BJ (cell line): ENCODE measurements around the gene DMD. TPM values are rescaled to one million over a fixed set of nuclear protein-coding genes. Genes with fewer than 3 reads are reported as not detected.

Experiments
- CTCF ChIA-PET: fragments of 350-600 bp; formaldehyde crosslinking; extraction: SDS; loops from one replicate; lab custom pipeline; 2021; ENCODE audit warnings: antibody characterized with exemption, inconsistent platforms; lab: Yijun Ruan, JAX
- POLR2A ChIA-PET: fragments of 300-600 bp; sonication (Branson Sonifier 250); formaldehyde crosslinking; extraction: SDS; loops from one replicate; lab custom pipeline; 2021; ENCODE audit warnings: antibody characterized with exemption; lab: Charles Lee
- DNase-seq: peaks from one replicate; pipeline ENCODE4 v3.0.0-alpha.2; 2011; ENCODE audit warnings: low read depth
- H3K27me3 ChIP-seq: 2 replicates; pipeline ENCODE4 v1.6.0; 2011; ENCODE audit warnings: low read length; ENCODE audit not compliant: control insufficient read depth, insufficient read depth
- H3K36me3 ChIP-seq: 2 replicates; pipeline ENCODE4 v1.5.1; 2011; ENCODE audit warnings: low read length; ENCODE audit not compliant: control insufficient read depth, insufficient read depth
- H3K4me3 ChIP-seq: 2 replicates; pipeline ENCODE4 v1.5.1; 2011; ENCODE audit warnings: low read depth, mild to moderate bottlenecking, control low read depth, low read length
- polyA plus RNA-seq: library from polyadenylated mRNA; depleted of rRNA; stranded (reverse); fragments of >200 nt; gene quantifications from 2 replicates; pipeline ENCODE4 v1.2.3, GENCODE V29; 2011
- TF ChIP-seq, protein P1 (sequence below): IDR thresholded peaks from 2 replicates; pipeline ENCODE4 v1.5.1; 2011; ENCODE audit warnings: low read depth, mild to moderate bottlenecking, control low read depth, inconsistent platforms, low read length, moderate library complexity; ENCODE audit not compliant: insufficient read depth

Gene DMD
- polyA plus RNA-seq, 1 experiment: 12.5 TPM

DNA sequence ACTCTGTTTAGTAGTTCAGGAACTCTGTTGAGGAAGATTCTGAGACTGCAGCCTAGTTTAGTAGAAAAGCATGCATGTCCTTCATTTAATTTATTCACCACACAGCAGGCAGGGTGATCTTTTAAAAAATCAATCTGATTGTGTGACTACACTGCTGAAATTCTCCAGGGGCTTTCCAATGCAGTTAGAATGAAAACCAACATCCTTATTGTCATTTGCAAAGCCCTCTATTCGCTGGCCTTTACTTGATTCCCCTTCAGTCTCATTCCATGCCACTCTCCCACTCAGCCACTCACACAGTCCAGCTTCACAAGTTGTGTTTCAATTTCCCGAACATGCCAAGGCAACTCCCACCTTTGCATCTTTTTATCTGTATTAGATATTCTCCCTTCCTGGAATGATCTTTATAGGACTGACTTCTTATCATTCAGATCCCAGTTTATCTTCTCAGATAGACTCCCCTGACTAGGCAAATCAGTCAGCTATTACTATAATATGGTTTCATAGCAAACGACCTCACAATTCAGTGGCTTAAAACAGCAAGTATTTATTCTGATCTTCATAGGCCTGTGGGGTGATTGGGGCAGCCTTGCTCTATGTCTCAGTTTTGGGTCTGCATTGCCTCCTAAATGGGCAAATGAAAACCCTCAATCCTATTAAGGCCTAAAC, 2118.2 kb downstream of the DMD start:
- Histone ChIP-seq H3K36me3 (no peaks in the 10 kb centered on the region), H3K27me3 (no peaks in the 10 kb centered on the region), H3K4me3 (no peak overlapping the region)
- ChIA-PET CTCF (no interaction called here), POLR2A (no interaction called here)
- no peak for DNase-seq
- TF ChIP-seq, protein P1, sequence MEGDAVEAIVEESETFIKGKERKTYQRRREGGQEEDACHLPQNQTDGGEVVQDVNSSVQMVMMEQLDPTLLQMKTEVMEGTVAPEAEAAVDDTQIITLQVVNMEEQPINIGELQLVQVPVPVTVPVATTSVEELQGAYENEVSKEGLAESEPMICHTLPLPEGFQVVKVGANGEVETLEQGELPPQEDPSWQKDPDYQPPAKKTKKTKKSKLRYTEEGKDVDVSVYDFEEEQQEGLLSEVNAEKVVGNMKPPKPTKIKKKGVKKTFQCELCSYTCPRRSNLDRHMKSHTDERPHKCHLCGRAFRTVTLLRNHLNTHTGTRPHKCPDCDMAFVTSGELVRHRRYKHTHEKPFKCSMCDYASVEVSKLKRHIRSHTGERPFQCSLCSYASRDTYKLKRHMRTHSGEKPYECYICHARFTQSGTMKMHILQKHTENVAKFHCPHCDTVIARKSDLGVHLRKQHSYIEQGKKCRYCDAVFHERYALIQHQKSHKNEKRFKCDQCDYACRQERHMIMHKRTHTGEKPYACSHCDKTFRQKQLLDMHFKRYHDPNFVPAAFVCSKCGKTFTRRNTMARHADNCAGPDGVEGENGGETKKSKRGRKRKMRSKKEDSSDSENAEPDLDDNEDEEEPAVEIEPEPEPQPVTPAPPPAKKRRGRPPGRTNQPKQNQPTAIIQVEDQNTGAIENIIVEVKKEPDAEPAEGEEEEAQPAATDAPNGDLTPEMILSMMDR: no peak

DNA sequence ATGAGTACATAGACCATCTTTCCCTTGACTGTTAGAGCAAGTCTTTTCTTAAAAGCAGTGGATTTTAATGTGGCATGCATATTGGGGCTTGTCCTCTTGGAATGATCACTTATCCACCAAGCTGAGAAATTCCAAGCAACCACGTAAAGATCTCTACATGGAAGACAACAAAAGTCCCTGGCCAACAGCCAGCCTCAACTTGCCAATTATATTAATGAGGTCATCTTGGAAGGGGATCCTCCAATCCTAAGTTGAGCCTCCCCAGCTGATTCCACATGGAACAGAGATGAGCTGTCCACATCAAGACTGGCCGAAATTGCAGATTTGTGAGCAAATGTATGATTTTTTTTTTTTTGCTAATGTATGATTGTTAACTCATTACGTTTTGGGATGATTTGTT, 2118.9 kb downstream of the DMD start:
- CTCF ChIA-PET: interaction anchor here (1.1 kb wide), 1 partner anchor 47 kb away, joined by 3 read pairs; no protein-coding TSS in a partner anchor
- no peak for DNase-seq
- TF ChIP-seq, protein P1: no peak

DNA sequence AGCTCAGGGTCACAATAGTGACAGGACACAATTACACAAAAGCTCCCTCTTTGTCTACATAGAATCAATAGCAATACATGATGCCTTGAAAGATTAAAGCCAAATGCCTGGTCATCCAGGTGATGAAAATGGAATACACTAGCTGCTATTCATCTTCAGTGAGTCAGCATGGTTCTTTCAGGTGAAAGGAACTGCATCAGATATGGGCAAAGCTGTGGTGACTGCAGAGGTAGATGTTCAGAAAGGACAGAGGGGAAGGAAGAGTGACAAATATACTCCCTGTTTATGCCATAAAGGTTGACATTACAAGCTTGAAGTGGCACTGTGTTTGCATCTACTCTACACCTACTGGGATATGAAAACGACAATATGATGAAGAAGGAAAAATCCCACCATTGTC, 2119.5 kb downstream of the DMD start:
- DNase-seq: no peak
- POLR2A ChIA-PET: no interaction called here
- TF ChIP-seq, protein P1: no peak
- Histone ChIP-seq H3K4me3 (no peak overlapping the region), H3K27me3 (no peaks in the 10 kb centered on the region), H3K36me3 (no peaks in the 10 kb centered on the region)
- CTCF ChIA-PET: interaction anchor here (1.1 kb wide), 1 partner anchor 47 kb away, joined by 3 read pairs; no protein-coding TSS in a partner anchor

More for the DNA sequence above, 2118.9 kb downstream of the DMD start:
- no peak overlapping the region for H3K4me3 ChIP-seq
- POLR2A ChIA-PET: no interaction called here
- H3K27me3 ChIP-seq: no peaks in the 10 kb centered on the region
- no peaks in the 10 kb centered on the region for H3K36me3 ChIP-seq

DNA sequence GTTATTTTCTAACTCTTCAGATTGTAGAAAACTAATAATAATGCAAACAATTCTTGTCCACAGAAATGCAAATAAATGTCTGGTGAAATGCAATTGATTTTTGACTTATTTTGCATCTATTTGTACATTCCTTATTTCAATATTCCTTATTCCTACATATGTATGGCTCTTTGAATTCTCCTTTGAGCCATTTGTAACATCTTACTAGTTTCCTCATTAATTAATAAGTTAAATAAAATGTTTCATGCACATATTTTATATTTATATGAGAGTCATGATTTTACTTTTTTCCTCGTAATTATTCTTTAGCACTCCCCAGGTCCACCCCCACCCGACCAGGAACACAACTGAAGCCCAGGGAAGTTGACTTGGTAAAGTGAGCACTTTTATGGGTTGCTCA, 2136.8 kb downstream of the DMD start:
- Histone ChIP-seq H3K4me3 (no peak overlapping the region), H3K27me3 (no peaks in the 10 kb centered on the region), H3K36me3 (no peaks in the 10 kb centered on the region)
- POLR2A ChIA-PET: no interaction called here
- CTCF ChIA-PET: no interaction called here
- DNase-seq: no peak
- TF ChIP-seq, protein P1: no peak

DNA sequence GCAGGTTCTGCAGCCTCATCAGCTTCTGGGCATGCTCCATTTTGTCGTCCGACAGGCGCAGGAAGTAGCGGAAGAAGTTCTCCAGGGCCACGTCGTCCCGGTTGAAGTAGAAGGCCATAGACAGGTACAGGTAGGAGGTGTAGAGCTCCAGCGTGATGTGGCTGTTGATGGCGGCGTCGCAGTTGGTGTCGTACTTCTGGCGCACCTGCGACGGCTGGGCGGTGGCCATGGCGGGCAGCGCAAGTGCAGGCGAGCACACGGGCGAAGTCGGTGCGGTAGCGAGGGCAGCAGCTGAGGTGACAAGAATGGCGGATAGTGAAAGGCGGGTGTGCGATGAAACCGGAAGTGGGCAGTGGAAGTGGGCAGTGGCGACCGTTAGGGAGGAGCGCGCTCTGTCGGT, 2139.6 kb downstream of the DMD start, which contains the start of gene FTHL17:
TSS of gene FTHL17 (minus strand) at position 317 of the 400 bp plus-strand sequence. CDS start at position 229, 88 bp downstream.
- TF ChIP-seq, protein P1: no peak
- ChIA-PET CTCF (no interaction called here), POLR2A (no interaction called here)
- Histone ChIP-seq H3K36me3 (no peaks in the 10 kb centered on the region), H3K27me3 (no peaks in the 10 kb centered on the region), H3K4me3 (no peak within 1 kb of the TSS)
- DNase-seq: no peak
